NCI-H1105 treated with DMSO at 0.1 percent for 48 hours (cell line): ENCODE results near the gene DUSP15.
"Not testable (repeated sequence)": the region's sequence is repeated elsewhere in the genome, so short reads cannot be mapped to it uniquely, and the experiment has no call there.

ENCODE experiments used
- DNase-seq: peaks from one replicate; lab custom pipeline; 2025; lab: John Stamatoyannopoulos, UW

DUSP15 gene

GRCh38 chr20:31822421-31823330 lies 47.7 kb downstream of the DUSP15 start:
- DNase-seq = peak; percentile 97

- DNase-seq = no peak
Measured at GRCh38 chr20:31821427-31821826, 48.9 kb downstream of the DUSP15 start.

- no peak for DNase-seq
Measured at GRCh38 chr20:31820228-31820627, 50.1 kb downstream of the DUSP15 start.

- peak; percentile 53 for DNase-seq
Measured at GRCh38 chr20:31819083-31819784, 51.1 kb downstream of the DUSP15 start, which contains the start of gene MYLK2. TSS of gene MYLK2 (plus strand) at chr20:31819356. CDS start at chr20:31819581, 225 bp downstream.

GRCh38 chr20:31818376-31818908 lies 51.9 kb downstream of the DUSP15 start:
- no peak for DNase-seq

GRCh38 chr20:31817461-31817860 lies 52.9 kb downstream of the DUSP15 start:
- no peak for DNase-seq

- DNase-seq = no peak
Measured at GRCh38 chr20:31816221-31816620, 54.1 kb downstream of the DUSP15 start.

GRCh38 chr20:31815408-31816188 lies 54.7 kb downstream of the DUSP15 start:
- peak; percentile 22 for DNase-seq

- not testable (repeated sequence) for DNase-seq
Measured at GRCh38 chr20:31814142-31814541, 56.2 kb downstream of the DUSP15 start.

GRCh38 chr20:31813611-31814010 lies 56.7 kb downstream of the DUSP15 start:
- DNase-seq = no peak

- no peak for DNase-seq
Measured at GRCh38 chr20:31811796-31812728, 58.3 kb downstream of the DUSP15 start.

- no peak for DNase-seq
Measured at GRCh38 chr20:31811198-31811597, 59.1 kb downstream of the DUSP15 start.
